Activated CD8-positive, alpha-beta memory T cell treated with anti-CD3 and anti-CD28 coated beads for 36 hours (primary cell): ENCODE data around the gene TRPV3. TPM values are rescaled to one million over a fixed set of nuclear protein-coding genes. Genes with fewer than 3 reads are reported as not detected.
"Not testable (repeated sequence)": the region's sequence is repeated elsewhere in the genome, so short reads cannot be mapped to it uniquely, and the experiment has no call there.

Experiments
- CTCF ChIA-PET: fragments of 350-600 bp; sonication (Branson Sonifier 250); formaldehyde crosslinking; loops from one replicate; lab custom pipeline; 2021; ENCODE audit warnings: antibody characterized with exemption; lab: Charles Lee
- POLR2A ChIA-PET: fragments of 350-600 bp; sonication (Branson Sonifier 250); formaldehyde crosslinking; loops from one replicate; lab custom pipeline; 2021; ENCODE audit warnings: antibody characterized with exemption; lab: Charles Lee
- total RNA-seq, 2 experiments: library from RNA; stranded (reverse); gene quantifications; one replicate each; pipeline ENCODE4 v1.2.3, GENCODE V29; 2021

TRPV3 gene
- under 1 TPM; 0.32 to 0.61 TPM for total RNA-seq

GRCh38 chr17:3557768-3558583 lies at the start of gene TRPV3:
TRPV3 (minus strand) TSS chr17:3557812; CDS start chr17:3554850, 2,962 bp downstream.
- CTCF ChIA-PET = no interaction called here
- POLR2A ChIA-PET = no interaction called here

DNA sequence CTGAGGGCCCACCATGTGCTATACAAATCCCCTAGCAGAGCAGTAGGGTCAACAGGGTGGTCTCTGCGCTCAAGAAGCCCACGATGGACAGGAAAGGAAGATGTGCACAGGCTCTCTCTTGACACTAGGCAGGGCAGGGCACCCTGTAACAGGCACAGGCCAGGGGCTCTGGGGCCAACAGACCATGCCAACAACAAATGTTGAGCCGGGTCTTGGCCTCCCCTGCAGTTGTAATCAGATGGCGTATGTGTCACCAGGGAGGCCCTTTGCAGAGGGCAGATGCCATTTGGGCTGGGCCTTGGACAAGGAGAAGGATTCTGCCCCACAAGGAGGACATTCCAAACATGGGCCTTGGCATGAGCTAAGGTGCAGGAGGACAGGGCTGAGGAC lies 46.3 kb upstream of the TRPV3 start:
- POLR2A ChIA-PET = no interaction called here

GRCh38 chr17:3603119-3603869 lies 45.7 kb upstream of the TRPV3 start:
- ChIA-PET CTCF (interaction anchor here (0.7 to 1.1 kb wide), 2 partner anchors 15 to 47 kb away, joined by 3 to 4 read pairs; no protein-coding TSS in a partner anchor), POLR2A (interaction anchor here (0.6 to 0.7 kb wide), 2 partner anchors 10 to 555 kb away, joined by 3 to 4 read pairs; no protein-coding TSS in a partner anchor)

More for the DNA sequence above, 46.3 kb upstream of the TRPV3 start:
- CTCF ChIA-PET = no interaction called here

DNA sequence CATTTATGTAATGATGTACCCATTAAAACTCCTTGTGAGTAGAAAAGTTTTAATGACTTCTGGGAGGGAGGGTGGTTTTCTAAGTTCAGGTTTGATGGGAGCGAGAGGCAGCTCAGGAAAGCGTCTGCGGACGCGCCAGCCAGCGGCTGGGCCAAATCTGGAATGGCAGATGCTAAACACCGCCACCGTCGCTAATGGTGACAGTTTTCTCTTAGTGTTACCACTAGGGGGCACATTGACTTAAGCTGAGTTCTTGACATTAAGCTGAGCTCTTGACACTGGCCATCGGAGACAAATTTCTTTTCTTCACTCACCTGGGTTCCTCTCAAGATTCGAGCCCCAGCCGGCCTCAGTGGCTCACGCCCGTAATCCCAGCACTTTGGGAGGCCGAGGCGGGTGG lies 44.9 kb upstream of the TRPV3 start:
- POLR2A ChIA-PET = no interaction called here
- CTCF ChIA-PET = interaction anchor here (0.7 to 1.2 kb wide), 3 partner anchors 44 to 65 kb away, joined by 3 to 4 read pairs (median 3); no protein-coding TSS in a partner anchor

- POLR2A ChIA-PET = interaction anchor here (0.8 kb wide), 1 partner anchor 21 kb away, joined by 3 read pairs; no protein-coding TSS in a partner anchor
- CTCF ChIA-PET = interaction anchor here (1.7 kb wide), 1 partner anchor 18 kb away, joined by 3 read pairs; no protein-coding TSS in a partner anchor
These were observed 43.1 kb upstream of the TRPV3 start for GRCh38 chr17:3600529-3601205.

- POLR2A ChIA-PET = no interaction called here
- CTCF ChIA-PET = no interaction called here
These were observed 40.5 kb upstream of the TRPV3 start for GRCh38 chr17:3598078-3598477.

GRCh38 chr17:3596804-3597464 lies 39.3 kb upstream of the TRPV3 start:
- CTCF ChIA-PET = no interaction called here
- POLR2A ChIA-PET = no interaction called here

DNA sequence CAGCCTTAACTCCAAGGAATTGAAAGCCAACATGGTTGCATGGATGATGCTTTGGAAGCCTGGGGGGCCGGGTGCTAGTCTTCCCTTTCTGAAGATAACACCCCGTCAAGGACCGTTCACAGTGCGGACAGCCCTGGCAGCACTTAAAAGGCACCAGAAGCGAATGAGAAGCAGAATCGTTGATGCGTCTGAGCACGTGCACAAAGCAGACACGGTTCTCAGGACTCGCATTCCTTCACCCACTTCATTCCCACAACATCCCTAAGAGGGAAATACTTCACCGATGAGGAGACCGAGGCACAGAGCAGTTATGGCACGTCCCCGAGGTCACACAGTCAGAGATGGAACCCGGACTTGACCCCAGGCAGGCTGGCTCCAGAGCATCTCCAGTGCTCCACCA lies 37.4 kb upstream of the TRPV3 start:
- POLR2A ChIA-PET = no interaction called here
- CTCF ChIA-PET = no interaction called here

- ChIA-PET POLR2A (interaction anchor here (0.7 kb wide), 1 partner anchor 1907 kb away, joined by 3 read pairs; a partner anchor contains a TSS), CTCF (interaction anchor here (1.1 kb wide), 1 partner anchor 22 kb away, joined by 4 read pairs; no protein-coding TSS in a partner anchor)
These were observed 36.6 kb upstream of the TRPV3 start for GRCh38 chr17:3594051-3594800.

GRCh38 chr17:3593384-3593783 lies 35.8 kb upstream of the TRPV3 start:
- POLR2A ChIA-PET = interaction anchor here (0.6 to 0.7 kb wide), 2 partner anchors 10 to 1907 kb away, joined by 3 to 4 read pairs; a partner anchor contains a TSS
- CTCF ChIA-PET = interaction anchor here (1.1 kb wide), 1 partner anchor 21 kb away, joined by 4 read pairs; no protein-coding TSS in a partner anchor

DNA sequence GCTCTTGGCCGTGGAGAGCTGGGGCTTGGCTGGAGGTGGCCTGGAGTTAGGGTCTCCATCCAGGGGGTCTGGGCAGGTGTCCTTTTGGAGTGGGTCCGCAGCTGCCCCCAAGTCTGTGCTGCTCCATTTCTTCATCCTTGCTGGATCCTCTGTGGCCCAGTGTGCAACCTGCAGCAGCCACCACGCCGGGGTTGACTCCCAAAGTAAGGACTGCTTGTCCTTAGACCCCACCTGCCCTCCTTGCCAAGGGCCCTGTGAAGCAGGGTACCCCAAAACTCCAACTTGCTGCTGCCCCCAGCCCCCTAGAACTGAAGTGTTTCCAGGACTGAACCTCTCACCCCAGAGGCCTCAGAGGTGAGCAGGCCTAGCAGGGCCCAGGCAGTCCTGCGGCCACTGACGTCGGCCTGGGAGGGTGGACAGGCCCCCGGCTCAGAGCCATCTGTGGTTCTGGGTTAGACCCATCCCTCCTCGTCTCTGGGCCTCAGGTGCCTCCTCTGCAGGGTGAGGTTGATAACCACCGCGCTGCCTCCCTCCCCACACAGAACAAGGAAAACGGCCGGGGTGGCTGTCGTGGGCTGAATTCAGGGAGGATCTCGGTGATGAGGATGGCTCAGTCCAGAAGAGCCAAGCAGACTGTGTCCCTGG lies 34.7 kb upstream of the TRPV3 start:
- ChIA-PET POLR2A (no interaction called here), CTCF (no interaction called here)

- CTCF ChIA-PET = no interaction called here
These were observed 33.2 kb upstream of the TRPV3 start for GRCh38 chr17:3590768-3591167.

GRCh38 chr17:3590231-3590630 lies 32.6 kb upstream of the TRPV3 start:
- ChIA-PET POLR2A (no interaction called here), CTCF (no interaction called here)

More at GRCh38 chr17:3590768-3591167, 33.2 kb upstream of the TRPV3 start:
- POLR2A ChIA-PET = no interaction called here

- ChIA-PET CTCF (no interaction called here), POLR2A (no interaction called here)
These were observed 32.2 kb upstream of the TRPV3 start for GRCh38 chr17:3589784-3590183.

DNA sequence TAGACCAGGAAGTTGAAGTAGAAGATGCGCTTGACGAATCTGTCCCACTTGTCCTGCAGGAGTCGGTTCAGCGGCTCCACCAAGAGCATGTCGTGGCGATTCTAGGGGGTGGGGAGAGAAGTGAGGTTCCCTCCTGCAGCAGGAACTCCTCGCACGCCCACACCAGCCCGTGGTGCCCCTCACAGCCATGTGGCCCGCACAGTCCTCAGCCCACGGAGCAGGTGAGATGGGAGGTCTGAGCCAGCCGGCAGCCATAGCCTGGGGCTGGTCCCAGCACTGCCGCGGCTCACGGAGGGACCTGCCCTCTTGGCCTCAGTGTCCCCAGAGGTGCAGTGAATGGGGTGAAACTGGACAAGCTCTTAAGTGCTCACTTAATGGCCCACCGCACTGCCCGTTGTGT lies 28.2 kb upstream of the TRPV3 start:
- POLR2A ChIA-PET = no interaction called here
- CTCF ChIA-PET = no interaction called here

GRCh38 chr17:3583456-3583855 lies 25.8 kb upstream of the TRPV3 start:
- POLR2A ChIA-PET = no interaction called here
- CTCF ChIA-PET = no interaction called here

DNA sequence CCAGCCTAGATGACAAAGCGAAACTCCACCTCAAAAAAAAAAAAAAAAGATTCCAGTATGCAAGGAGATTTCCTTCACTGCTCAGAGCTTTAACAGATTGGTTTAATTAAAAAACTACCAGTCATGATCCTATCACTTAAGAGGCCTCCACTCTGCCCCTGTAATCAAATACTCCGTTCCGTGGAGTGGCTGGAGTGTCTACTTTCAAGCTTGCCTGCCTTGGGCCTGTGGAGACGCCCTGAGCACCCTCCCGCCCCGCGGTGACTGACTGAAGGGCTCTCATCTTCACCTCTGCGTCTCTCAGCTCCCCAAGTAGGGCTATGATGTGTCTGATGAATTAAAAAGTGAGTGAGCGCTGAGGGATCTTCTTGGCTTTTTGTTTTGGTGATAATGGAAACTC lies 25.3 kb upstream of the TRPV3 start:
- ChIA-PET CTCF (no interaction called here), POLR2A (no interaction called here)

DNA sequence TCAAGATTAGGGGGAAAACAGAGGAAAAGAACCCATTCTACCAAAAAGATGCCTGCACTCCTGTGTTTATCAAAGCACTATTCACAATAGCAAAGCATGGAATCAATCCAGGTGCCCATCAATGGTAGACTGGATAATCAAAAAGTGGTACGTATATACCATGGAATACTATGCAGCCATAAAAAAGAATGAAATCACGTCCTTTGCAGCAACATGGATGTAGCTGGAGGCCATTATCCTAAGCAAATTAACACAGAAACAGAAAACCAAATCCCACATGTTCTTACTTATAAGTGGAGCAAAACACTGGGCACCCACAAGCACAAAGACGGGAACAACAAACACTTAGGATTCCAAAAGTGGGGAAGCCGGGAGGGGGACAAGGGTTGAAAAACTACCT lies 21.1 kb upstream of the TRPV3 start:
- CTCF ChIA-PET, POLR2A ChIA-PET: not testable (repeated sequence)
